ENCODE results near the gene WASF1. TPM values are rescaled to one million over a fixed set of nuclear protein-coding genes. Genes with fewer than 3 reads are reported as not detected.

The WASF1 gene
- total RNA-seq, 1 donor from 2014 or later: 2.3 TPM

DNA sequence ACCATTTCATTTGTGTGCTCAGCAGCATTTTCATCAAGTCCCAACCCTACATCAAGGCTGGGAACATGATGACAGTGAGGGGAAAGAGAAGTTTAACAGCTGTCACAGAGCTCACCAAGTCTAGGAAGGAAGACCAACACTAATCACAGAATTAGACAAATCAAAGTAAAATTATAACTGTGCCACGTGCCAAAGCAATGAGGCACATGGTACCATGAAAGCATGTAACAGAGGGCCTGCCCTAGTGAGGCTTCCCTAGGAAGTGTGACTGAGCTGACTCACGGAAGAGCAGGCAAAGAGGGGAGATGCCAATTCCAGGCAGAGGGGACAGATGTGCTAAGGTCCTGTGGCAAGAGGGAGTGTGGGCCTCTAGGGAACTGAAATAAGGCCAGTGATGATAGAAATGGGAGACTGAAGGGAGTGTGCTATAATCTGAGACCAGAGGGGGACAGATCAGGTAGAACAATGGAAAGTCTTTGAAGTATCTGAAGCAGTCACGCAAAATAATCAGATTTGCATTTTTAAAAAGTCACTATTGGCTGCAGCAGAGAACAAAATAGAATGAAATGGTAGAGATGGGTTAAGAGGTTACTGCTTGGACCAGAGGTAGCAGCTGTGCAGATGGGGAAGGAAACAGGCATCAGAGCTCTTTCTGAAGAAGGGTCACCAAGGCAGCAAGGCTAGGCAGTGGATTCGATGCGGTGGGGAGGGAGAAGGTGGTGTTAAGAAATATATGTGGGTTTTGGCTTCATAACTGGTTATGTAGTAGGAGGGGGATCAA lies 114.5 kb downstream of the WASF1 start:
- H3K36me3 Mint-ChIP-seq (ENCODE audit: low read depth): no peaks in the 10 kb centered on the region
- no peaks in the 10 kb centered on the region for H3K4me1 Mint-ChIP-seq (ENCODE audit: low read depth)
- intact Hi-C loops (cut with micrococcal nuclease): no loop called here
- no peaks in the 10 kb centered on the region for H3K9me3 Mint-ChIP-seq
- peaks cover 18% of the 10 kb centered on the region for H3K27me3 Mint-ChIP-seq (ENCODE audit: insufficient read depth)
- H3K27ac Mint-ChIP-seq: no peak overlapping the region
- H3K4me3 Mint-ChIP-seq: no peak overlapping the region
- DNase-seq (ENCODE audit: low spot score): no peak

DNA sequence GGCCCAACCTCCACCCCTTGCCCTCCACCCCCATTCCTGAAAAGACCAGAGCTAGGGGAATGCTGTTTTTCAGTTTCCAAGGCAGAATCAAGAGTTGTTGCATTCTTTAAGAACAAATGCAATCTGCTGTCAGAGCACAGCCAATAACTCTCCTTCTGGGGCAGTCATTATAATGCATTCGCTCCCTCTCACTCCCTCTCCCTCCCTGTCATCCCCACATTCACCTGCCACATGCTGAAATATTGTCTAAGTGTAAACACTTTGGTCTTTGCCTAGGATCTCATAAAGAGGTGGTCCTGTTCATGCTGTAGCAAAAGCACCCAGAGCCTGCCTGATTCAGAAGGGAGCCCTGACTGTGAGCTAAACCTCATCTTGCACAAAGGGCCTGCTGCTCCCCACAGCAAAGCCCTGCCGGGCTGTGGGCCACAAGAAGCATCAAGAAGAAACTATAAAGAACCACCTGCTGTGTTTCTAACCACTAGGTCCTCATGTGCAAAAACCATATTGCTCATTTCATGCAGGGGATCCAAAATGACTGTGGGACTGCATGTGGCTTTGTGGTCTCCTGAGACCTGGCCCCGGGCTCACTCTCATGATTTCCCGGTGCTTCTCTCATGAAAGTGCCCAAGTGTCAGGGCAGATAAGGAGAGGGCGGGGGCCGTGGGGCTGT lies 115.7 kb downstream of the WASF1 start:
- H3K4me3 Mint-ChIP-seq: no peak overlapping the region
- H3K4me1 Mint-ChIP-seq (ENCODE audit: low read depth): no peaks in the 10 kb centered on the region
- peaks cover 20% of the 10 kb centered on the region for H3K27me3 Mint-ChIP-seq (ENCODE audit: insufficient read depth)
- H3K27ac Mint-ChIP-seq: no peak overlapping the region
- no peaks in the 10 kb centered on the region for H3K9me3 Mint-ChIP-seq
- no peaks in the 10 kb centered on the region for H3K36me3 Mint-ChIP-seq (ENCODE audit: low read depth)
- DNase-seq (ENCODE audit: low spot score): peak; percentile 10
- intact Hi-C loops (cut with micrococcal nuclease): no loop called here

DNA sequence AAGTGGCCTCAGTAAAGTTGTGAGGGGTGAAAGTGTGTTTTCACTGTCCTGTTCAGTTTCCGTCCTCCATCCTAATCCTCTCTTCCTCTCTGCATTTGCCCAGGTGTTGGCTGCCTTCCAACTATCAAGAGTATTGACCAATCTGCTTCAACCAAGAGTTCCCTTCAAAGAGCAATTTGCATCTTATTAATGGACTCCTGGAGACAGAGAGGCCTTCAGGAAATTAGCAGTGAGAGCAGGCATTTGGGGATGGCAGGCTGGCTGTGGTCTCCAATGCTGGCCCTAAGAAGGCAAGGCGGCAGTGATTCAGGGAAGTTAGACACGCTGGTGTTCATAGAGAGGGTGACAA lies 124.1 kb downstream of the WASF1 start:
- H3K27ac Mint-ChIP-seq: no peak overlapping the region
- intact Hi-C loops (cut with micrococcal nuclease): no loop called here
- no peaks in the 10 kb centered on the region for H3K4me1 Mint-ChIP-seq (ENCODE audit: low read depth)
- H3K27me3 Mint-ChIP-seq (ENCODE audit: insufficient read depth): peaks cover 20% of the 10 kb centered on the region
- no peak overlapping the region for H3K4me3 Mint-ChIP-seq
- no peak for DNase-seq (ENCODE audit: low spot score)
- H3K9me3 Mint-ChIP-seq: no peaks in the 10 kb centered on the region
- H3K36me3 Mint-ChIP-seq (ENCODE audit: low read depth): no peaks in the 10 kb centered on the region

DNA sequence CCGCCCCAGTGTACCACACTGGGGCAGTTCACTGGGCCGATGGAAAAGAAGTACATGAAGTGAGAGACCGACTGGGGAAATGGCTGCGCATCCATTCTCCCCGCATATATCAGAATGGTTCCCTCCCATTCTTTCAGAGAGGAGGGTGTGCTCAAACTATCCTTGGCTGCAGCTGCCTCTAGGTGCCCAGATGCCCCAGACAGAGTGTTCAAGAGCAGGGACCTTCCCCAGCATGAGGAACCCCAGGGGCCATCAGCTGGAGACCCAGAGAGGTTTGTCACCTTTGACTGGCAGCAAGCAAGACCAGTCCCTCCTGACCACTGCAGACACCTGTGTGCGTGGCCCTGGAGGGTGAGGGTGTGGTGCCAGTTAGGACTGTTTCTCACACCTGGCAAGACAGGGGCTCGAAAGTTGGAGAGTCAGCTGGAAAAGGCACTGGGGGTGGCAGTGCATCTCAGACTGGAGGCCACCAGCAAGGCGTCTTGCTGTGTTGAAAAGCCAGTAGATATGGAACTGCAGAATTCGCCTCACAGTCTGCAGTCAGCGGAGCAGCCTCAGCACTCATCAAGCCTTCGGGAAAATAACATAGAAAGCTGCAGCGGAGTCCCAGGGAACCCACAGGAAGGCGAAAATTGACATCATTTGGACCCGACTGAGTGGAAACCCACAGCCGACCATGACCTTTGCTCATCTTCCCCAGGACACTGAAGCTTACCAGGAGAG lies 124.6 kb downstream of the WASF1 start:
- intact Hi-C loops (cut with micrococcal nuclease): no loop called here

GRCh38 chr6:110053395-110054240 lies 125.9 kb downstream of the WASF1 start:
- H3K9me3 Mint-ChIP-seq: no peaks in the 10 kb centered on the region
- no peak overlapping the region for H3K27ac Mint-ChIP-seq
- no peak overlapping the region for H3K4me3 Mint-ChIP-seq
- no peaks in the 10 kb centered on the region for H3K4me1 Mint-ChIP-seq (ENCODE audit: low read depth)
- intact Hi-C loops (cut with micrococcal nuclease): loop anchor here (1.0 to 2.0 kb wide), 2 partner anchors 348 to 457 kb away; no protein-coding TSS in a partner anchor
- no peaks in the 10 kb centered on the region for H3K36me3 Mint-ChIP-seq (ENCODE audit: low read depth)
- H3K27me3 Mint-ChIP-seq (ENCODE audit: insufficient read depth): peaks cover 13% of the 10 kb centered on the region
- no peak for DNase-seq (ENCODE audit: low spot score)

More for the DNA sequence above, 124.6 kb downstream of the WASF1 start:
- Mint-ChIP-seq H3K9me3 (no peaks in the 10 kb centered on the region), H3K36me3 (ENCODE audit: low read depth) (no peaks in the 10 kb centered on the region), H3K27me3 (ENCODE audit: insufficient read depth) (peaks cover 18% of the 10 kb centered on the region), H3K4me1 (ENCODE audit: low read depth) (no peaks in the 10 kb centered on the region), H3K27ac (no peak overlapping the region), H3K4me3 (no peak overlapping the region)
- no peak for DNase-seq (ENCODE audit: low spot score)

- no peaks in the 10 kb centered on the region for H3K9me3 Mint-ChIP-seq
Measured at GRCh38 chr6:110050440-110050813, 129.0 kb downstream of the WASF1 start.

More at GRCh38 chr6:110050440-110050813, 129.0 kb downstream of the WASF1 start:
- DNase-seq (ENCODE audit: low spot score): no peak
- H3K4me3 Mint-ChIP-seq: no peak overlapping the region
- intact Hi-C loops (cut with micrococcal nuclease): no loop called here
- H3K27ac Mint-ChIP-seq: no peak overlapping the region
- no peaks in the 10 kb centered on the region for H3K4me1 Mint-ChIP-seq (ENCODE audit: low read depth)
- peaks cover 9% of the 10 kb centered on the region for H3K27me3 Mint-ChIP-seq (ENCODE audit: insufficient read depth)
- H3K36me3 Mint-ChIP-seq (ENCODE audit: low read depth): no peaks in the 10 kb centered on the region

Other genes with a start within 250 kb of the WASF1 start
- not detected in 2 replicates for gene GPR6, start 201.4 kb downstream of the WASF1 start, total RNA-seq
- 22.9 and 30.0 TPM in 2 replicates for gene CDC40, start 757 bp upstream of the WASF1 start, total RNA-seq
- gene METTL24, start 178.7 kb upstream of the WASF1 start, total RNA-seq: not detected in 2 replicates
- not detected in 2 replicates for gene DDO, start 235.9 kb upstream of the WASF1 start, total RNA-seq

Measured in activated T-helper 1 cell treated with anti-CD3 and anti-CD28 coated beads, Interleukin-12 subunit alpha, Interleukin-12 subunit beta, Interleukin-2, Interleukin-4 antibody, amounts not matched to agents 30 ng/mL and 10 ng/mL and 1 ng/mL, durations not matched to agents 14 hours and 24 hours and 36 hours (primary cell).